GM23248 (cell line): Measurements from ENCODE around the gene PF4V1.

Experiments used
- EZH2 ChIP-seq: fragments of 200-600 bp; sonication (generic); IDR thresholded peaks from 2 replicates; pipeline ENCODE4 v1.6.1; 2018; ENCODE audit warnings: antibody characterized with exemption, mild to moderate bottlenecking; ENCODE audit not compliant: insufficient read depth, poor library complexity, severe bottlenecking
- EZH2phosphoT487 ChIP-seq: fragments of 200-600 bp; sonication (generic); IDR thresholded peaks from 2 replicates; pipeline ENCODE4 v1.6.1; 2018; ENCODE audit warnings: antibody characterized with exemption, moderate library complexity, mild to moderate bottlenecking, low read depth; ENCODE audit not compliant: insufficient read depth

- no peak for TF ChIP-seq EZH2
- no peak for TF ChIP-seq EZH2phosphoT487
Observed at GRCh38 chr4:73867783-73868182, 14.7 kb downstream of the PF4V1 start.
